WTC11 (cell line): ENCODE measurements around the gene STXBP1. TPM values are rescaled to one million over a fixed set of nuclear protein-coding genes. Genes with fewer than 3 reads are reported as not detected.

Experiments
- ATAC-seq: fragments of 200-7000 bp; cut with Tn5 transposase; 2 replicates; pipeline ENCODE4 v1.10.0; 2021; ENCODE audit warnings: mild to moderate bottlenecking, moderate library complexity
- CTCF ChIA-PET: fragments of 300-600 bp; sonication (Branson Sonifier 250); formaldehyde crosslinking; loops from one replicate; lab custom pipeline; 2021; ENCODE audit warnings: antibody characterized with exemption; lab: Charles Lee
- POLR2A ChIA-PET: fragments of 350-600 bp; sonication (Branson Sonifier 250); formaldehyde crosslinking; loops from one replicate; lab custom pipeline; 2021; ENCODE audit warnings: antibody characterized with exemption; lab: Charles Lee
- DNase-seq: peaks from one replicate; pipeline ENCODE4 v3.0.0; 2021; ENCODE audit warnings: low spot score
- H3K27ac Mint-ChIP-seq: 2 replicates; pipeline ENCODE4 v1.8.0; 2021; ENCODE audit warnings: mixed read lengths
- H3K27me3 Mint-ChIP-seq: 2 replicates; pipeline ENCODE4 v1.8.0; 2021; ENCODE audit warnings: low read depth, mild to moderate bottlenecking, moderate library complexity, mixed read lengths
- H3K36me3 Mint-ChIP-seq: 2 replicates; pipeline ENCODE4 v1.8.0; 2021; ENCODE audit warnings: mixed read lengths
- H3K4me1 Mint-ChIP-seq: 2 replicates; pipeline ENCODE4 v1.8.0; 2022; ENCODE audit warnings: mixed read lengths
- H3K4me3 Mint-ChIP-seq: 2 replicates; pipeline ENCODE4 v1.8.0; 2021; ENCODE audit warnings: mild to moderate bottlenecking, moderate library complexity, mixed read lengths
- H3K9me3 Mint-ChIP-seq: 2 replicates; pipeline ENCODE4 v1.8.0; 2021; ENCODE audit warnings: mixed read lengths
- ARID4B ChIP-seq: sonication (generic); formaldehyde crosslinking; IDR thresholded peaks from 2 replicates; pipeline ENCODE4 v1.8.0; 2023; ENCODE audit warnings: missing genetic modification reagents, mild to moderate bottlenecking, borderline replicate concordance
- ATF6 ChIP-seq: sonication (generic); formaldehyde crosslinking; IDR thresholded peaks from 2 replicates; pipeline ENCODE4 v1.8.1; 2023; ENCODE audit warnings: mild to moderate bottlenecking, missing genetic modification reagents
- ELF4 ChIP-seq: sonication (generic); formaldehyde crosslinking; IDR thresholded peaks from 2 replicates; pipeline ENCODE4 v1.8.1; 2022; ENCODE audit warnings: low read depth, mild to moderate bottlenecking, moderate library complexity, missing genetic modification reagents
- ESRRA ChIP-seq: sonication (generic); formaldehyde crosslinking; IDR thresholded peaks from 2 replicates; pipeline ENCODE4 v1.8.1; 2022; ENCODE audit warnings: mild to moderate bottlenecking, missing genetic modification reagents, borderline replicate concordance
- IRF2 ChIP-seq: sonication (generic); formaldehyde crosslinking; IDR thresholded peaks from 2 replicates; pipeline ENCODE4 v1.8.0; 2022; ENCODE audit warnings: low read depth, missing genetic modification reagents, borderline replicate concordance
- MYBL2 ChIP-seq: sonication (generic); formaldehyde crosslinking; IDR thresholded peaks from 2 replicates; pipeline ENCODE4 v1.8.1; 2023; ENCODE audit warnings: mild to moderate bottlenecking, moderate library complexity, missing genetic modification reagents
- NFE2L1 ChIP-seq: sonication (generic); formaldehyde crosslinking; IDR thresholded peaks from 2 replicates; pipeline ENCODE4 v1.8.1; 2023; ENCODE audit warnings: missing genetic modification reagents
- NR2C2 ChIP-seq: sonication (generic); formaldehyde crosslinking; IDR thresholded peaks from 2 replicates; pipeline ENCODE4 v1.8.0; 2022; ENCODE audit warnings: mild to moderate bottlenecking, missing genetic modification reagents
- SMAD3 ChIP-seq: sonication (generic); formaldehyde crosslinking; IDR thresholded peaks from 2 replicates; pipeline ENCODE4 v1.8.0; 2022; ENCODE audit warnings: missing genetic modification reagents, mild to moderate bottlenecking, borderline replicate concordance
- SMAD4 ChIP-seq: sonication (generic); formaldehyde crosslinking; IDR thresholded peaks from 2 replicates; pipeline ENCODE4 v1.8.0; 2022; ENCODE audit warnings: mild to moderate bottlenecking, missing genetic modification reagents
- TEAD1 ChIP-seq: sonication (generic); formaldehyde crosslinking; IDR thresholded peaks from 2 replicates; pipeline ENCODE4 v1.8.0; 2022; ENCODE audit warnings: mild to moderate bottlenecking, missing genetic modification reagents
- USF1 ChIP-seq: sonication (generic); formaldehyde crosslinking; IDR thresholded peaks from 2 replicates; pipeline ENCODE4 v1.8.0; 2022; ENCODE audit warnings: mild to moderate bottlenecking, missing genetic modification reagents
- ZBTB21 ChIP-seq: sonication (generic); formaldehyde crosslinking; IDR thresholded peaks from 2 replicates; pipeline ENCODE4 v1.8.1; 2023; ENCODE audit warnings: mild to moderate bottlenecking, missing genetic modification reagents, borderline replicate concordance
- ZNF232 ChIP-seq: sonication (generic); formaldehyde crosslinking; IDR thresholded peaks from 2 replicates; pipeline ENCODE4 v1.8.0; 2022; ENCODE audit warnings: mild to moderate bottlenecking, missing genetic modification reagents
- total RNA-seq: library from RNA; stranded (reverse); gene quantifications from 3 replicates; pipeline ENCODE4 v1.2.3, GENCODE V29; 2021
- TF ChIP-seq, protein P1 (sequence below): sonication (generic); formaldehyde crosslinking; IDR thresholded peaks from 2 replicates; pipeline ENCODE4 v1.8.0; 2022; ENCODE audit warnings: mild to moderate bottlenecking, missing genetic modification reagents
- TF ChIP-seq, protein P2 (sequence below): fragments of 250-450 bp; sonication (Bioruptor Pico); IDR thresholded peaks from 2 replicates; pipeline ENCODE4 v2.1.2; 2022; ENCODE audit warnings: mild to moderate bottlenecking, moderate library complexity
- TF ChIP-seq, protein P3 (sequence below): fragments of 250-450 bp; sonication (Bioruptor Pico); IDR thresholded peaks from 2 replicates; pipeline ENCODE4 v1.8.0; 2021; ENCODE audit warnings: mild to moderate bottlenecking
- TF ChIP-seq, protein P4 (sequence below): fragments of 250-450 bp; sonication (Bioruptor Pico); conservative IDR thresholded peaks from 2 replicates; pipeline ENCODE4 v1.9.0; 2021; ENCODE audit warnings: mild to moderate bottlenecking

Gene STXBP1
- total RNA-seq, 1 experiment from 2014 or later, result 37.1 TPM

- H3K27me3 Mint-ChIP-seq, result peaks cover 4% of the 10 kb centered on the region
- ATAC-seq (no peak), DNase-seq (no peak)
- no peak overlapping the region for H3K27ac Mint-ChIP-seq
- CTCF ChIA-PET, result interaction anchor here (0.6 to 3.4 kb wide), 3 partner anchors 8 to 55 kb away, joined by 3 to 11 read pairs (median 4); partner anchors contain the start of gene TOR2A
- H3K4me3 Mint-ChIP-seq, result no peak overlapping the region
- POLR2A ChIA-PET, result interaction anchor here (0.5 kb wide), 1 partner anchor 130 kb away, joined by 3 read pairs; no protein-coding TSS in a partner anchor
- TF ChIP-seq SMAD3 (CRISPR knock-in tag), result no peak
- TF ChIP-seq, protein P1, sequence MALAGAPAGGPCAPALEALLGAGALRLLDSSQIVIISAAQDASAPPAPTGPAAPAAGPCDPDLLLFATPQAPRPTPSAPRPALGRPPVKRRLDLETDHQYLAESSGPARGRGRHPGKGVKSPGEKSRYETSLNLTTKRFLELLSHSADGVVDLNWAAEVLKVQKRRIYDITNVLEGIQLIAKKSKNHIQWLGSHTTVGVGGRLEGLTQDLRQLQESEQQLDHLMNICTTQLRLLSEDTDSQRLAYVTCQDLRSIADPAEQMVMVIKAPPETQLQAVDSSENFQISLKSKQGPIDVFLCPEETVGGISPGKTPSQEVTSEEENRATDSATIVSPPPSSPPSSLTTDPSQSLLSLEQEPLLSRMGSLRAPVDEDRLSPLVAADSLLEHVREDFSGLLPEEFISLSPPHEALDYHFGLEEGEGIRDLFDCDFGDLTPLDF (CRISPR knock-in tag), result no peak
- TF ChIP-seq NFE2L1 (CRISPR knock-in tag), result no peak
- TF ChIP-seq ATF6, result no peak
- TF ChIP-seq ELF4 (CRISPR knock-in tag), result no peak
- no peak for TF ChIP-seq TEAD1
- TF ChIP-seq SMAD4 (CRISPR knock-in tag), result no peak
- TF ChIP-seq IRF2 (CRISPR knock-in tag), result no peak
- TF ChIP-seq NR2C2 (CRISPR knock-in tag), result no peak
- TF ChIP-seq ESRRA (CRISPR knock-in tag), result no peak
- no peak for TF ChIP-seq ZBTB21 (CRISPR knock-in tag)
- TF ChIP-seq, protein P2, sequence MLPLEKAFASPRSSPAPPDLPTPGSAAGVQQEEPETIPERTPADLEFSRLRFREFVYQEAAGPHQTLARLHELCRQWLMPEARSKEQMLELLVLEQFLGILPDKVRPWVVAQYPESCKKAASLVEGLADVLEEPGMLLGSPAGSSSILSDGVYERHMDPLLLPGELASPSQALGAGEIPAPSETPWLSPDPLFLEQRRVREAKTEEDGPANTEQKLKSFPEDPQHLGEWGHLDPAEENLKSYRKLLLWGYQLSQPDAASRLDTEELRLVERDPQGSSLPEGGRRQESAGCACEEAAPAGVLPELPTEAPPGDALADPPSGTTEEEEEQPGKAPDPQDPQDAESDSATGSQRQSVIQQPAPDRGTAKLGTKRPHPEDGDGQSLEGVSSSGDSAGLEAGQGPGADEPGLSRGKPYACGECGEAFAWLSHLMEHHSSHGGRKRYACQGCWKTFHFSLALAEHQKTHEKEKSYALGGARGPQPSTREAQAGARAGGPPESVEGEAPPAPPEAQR (CRISPR knock-in tag), result no peak
- no peak for TF ChIP-seq ZNF232 (CRISPR knock-in tag)
- no peak for TF ChIP-seq ARID4B (CRISPR knock-in tag)
- no peak for TF ChIP-seq USF1
- TF ChIP-seq, protein P3, sequence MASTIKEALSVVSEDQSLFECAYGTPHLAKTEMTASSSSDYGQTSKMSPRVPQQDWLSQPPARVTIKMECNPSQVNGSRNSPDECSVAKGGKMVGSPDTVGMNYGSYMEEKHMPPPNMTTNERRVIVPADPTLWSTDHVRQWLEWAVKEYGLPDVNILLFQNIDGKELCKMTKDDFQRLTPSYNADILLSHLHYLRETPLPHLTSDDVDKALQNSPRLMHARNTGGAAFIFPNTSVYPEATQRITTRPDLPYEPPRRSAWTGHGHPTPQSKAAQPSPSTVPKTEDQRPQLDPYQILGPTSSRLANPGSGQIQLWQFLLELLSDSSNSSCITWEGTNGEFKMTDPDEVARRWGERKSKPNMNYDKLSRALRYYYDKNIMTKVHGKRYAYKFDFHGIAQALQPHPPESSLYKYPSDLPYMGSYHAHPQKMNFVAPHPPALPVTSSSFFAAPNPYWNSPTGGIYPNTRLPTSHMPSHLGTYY (CRISPR knock-in tag), result no peak
- TF ChIP-seq MYBL2, result no peak
- TF ChIP-seq, protein P4, sequence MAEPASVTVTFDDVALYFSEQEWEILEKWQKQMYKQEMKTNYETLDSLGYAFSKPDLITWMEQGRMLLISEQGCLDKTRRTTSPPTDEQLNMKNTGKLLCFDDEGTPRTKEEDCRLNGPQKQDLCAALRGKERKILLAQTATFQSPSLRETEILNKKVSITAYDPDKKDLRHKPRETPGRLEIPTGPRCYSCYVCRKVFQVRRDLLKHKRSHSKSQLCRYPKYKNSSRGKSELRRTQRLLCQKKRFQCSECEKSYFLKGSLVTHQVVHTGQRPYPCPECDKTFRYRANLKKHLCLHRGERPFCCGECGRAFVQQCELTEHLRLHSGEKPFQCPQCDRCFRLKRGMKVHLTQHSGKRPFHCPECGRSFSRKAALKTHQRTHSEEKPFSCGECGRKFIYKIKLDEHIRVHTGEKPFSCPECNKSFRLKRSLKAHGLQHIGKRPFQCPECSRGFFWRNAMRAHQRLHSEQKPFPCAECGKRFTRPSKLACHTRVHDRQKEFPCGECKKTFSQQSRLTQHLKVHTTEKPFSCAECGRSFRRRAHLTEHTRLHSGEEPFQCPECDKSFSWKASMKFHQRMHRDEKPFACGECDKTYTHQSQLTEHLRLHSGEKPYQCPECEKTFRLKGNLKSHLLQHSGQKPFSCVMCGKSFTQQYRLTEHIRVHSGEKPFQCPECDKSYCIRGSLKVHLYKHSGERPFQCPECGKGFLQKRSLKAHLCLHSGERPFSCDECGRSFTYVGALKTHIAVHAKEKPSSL (CRISPR knock-in tag), result no peak
- 0 out of 2 replicates have a peak, but pooled peaks cover 3% of the 10 kb centered on the region for H3K4me1 Mint-ChIP-seq
- H3K36me3 Mint-ChIP-seq, result no peaks in the 10 kb centered on the region
- no peaks in the 10 kb centered on the region for H3K9me3 Mint-ChIP-seq
These were observed 88.1 kb downstream of the STXBP1 start for GRCh38 chr9:127700140-127700539.
